HG02623 (cell line): ENCODE data around the gene KIF23.
A peak's percentile ranks its signal among the peaks of the same experiment; 100 is the strongest.

Source experiments
- ATAC-seq: cut with Tn5 transposase; IDR thresholded peaks from one replicate; pipeline ENCODE4 v1.9.1; 2021; ENCODE audit warnings: moderate library complexity; ENCODE audit not compliant: unreplicated experiment

Gene KIF23

DNA sequence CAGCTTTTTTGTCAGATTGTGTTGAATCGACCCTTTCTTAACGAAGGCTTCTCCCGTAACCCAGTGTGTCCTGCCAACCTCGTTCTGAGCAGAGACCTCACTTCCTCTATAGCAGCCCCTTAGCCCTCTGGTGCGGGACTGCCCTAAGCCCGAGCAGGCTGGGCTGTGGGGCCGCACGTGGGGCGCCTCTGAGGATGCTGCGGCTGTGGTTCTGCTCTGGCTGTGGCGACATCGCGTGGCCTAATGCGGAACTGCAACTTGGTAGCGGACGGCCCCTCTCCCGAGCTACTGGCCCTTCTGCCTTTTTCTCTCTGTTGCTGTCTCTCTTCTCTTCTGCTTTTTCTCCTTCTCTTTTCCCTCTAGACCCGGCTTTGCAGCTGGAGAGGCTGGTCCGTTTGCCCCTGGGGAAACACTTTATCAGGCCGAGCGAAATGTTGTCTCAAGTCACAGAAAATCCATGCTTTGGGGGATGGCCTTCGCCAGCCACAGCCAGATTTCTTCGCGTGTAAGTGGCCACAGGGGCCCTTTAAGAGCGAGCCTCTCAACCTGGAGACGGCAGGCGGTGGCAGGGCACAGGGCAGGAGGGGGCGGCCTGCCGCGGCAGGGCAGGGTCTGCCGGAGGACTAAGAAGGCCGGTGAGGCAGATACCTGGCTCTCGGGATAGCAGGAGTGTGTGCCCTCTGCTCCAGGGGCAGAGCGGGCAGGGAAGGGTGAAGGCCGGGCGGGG lies 19.4 kb upstream of the KIF23 start:
- no peak for ATAC-seq

DNA sequence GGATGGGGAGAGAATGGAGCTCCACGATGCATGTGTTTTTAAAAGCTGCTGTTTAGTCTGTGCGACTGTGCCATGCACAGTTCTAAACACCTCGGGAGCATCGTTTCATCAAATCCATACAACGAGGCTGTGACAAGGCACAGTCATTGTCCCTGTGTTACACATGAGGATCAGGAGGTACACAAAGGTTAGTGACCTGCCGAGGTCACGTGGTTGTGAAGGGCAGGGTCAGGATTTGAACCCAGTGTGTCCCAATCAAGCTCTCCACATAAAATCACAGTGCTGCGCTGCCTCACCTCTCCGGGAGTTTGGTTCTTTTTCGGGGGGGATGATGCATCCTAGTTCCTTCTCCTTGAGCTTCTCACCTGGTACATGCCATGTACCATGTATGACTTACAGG lies 18.7 kb upstream of the KIF23 start:
- ATAC-seq: no peak

DNA sequence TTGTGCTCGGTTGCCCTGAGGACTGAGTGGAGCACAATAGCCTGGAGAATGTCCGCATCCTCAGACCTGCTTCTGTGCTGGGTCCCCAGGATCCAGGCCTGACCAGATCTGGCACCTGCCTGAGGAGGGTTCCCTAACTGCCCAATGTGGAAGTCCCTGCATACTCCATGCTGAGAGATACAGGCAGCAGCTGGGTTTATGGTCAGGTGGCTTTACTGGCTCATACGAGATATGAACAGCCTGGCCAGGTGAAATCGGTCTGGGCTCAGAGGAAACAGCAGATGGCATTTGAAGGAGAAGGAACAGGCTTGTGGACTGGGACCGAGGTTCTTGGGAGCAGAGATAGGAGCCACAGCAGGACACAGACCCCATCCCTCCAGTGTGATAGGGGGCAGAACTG lies 18.2 kb upstream of the KIF23 start:
- ATAC-seq: no peak

DNA sequence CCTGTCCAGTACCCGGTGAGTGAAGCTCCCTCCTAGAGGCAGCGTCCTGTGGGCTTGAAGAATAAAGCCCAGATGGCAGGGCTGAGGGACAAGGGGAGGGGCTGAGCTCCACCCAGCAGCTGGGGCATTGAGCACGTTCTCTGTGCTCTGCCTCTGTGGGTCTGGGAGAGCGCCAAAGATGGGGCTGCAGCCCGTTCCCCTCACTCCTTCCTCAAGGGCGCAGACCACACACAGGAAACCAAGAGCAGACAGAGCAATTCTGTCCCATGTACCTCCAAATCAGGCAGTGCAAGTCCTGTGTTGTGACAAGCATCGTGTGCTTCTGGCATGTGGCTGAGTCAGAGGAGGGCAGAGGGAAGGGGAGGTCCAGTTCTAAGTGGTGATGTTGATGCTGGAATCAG lies 15.7 kb upstream of the KIF23 start:
- no peak for ATAC-seq

DNA sequence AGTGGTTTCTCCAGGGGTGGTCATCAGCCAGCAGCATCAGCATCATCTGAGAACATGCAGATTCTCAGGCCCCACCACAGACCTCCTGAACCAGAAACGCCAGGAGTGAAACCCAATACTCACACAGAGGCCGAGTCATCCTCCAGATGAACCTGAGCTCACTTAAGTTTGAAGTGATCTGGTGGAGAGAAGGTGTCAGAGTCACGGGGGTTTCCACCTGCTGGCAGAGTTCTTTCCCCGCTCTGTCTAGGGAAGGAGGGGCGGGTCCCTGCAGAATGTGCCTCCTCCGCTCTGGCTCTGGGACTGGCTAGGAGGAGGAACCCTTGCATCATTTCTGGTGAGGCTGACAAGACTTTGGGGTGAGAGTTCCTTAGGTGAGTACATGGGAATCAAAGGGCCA lies 13.3 kb upstream of the KIF23 start:
- ATAC-seq: no peak

DNA sequence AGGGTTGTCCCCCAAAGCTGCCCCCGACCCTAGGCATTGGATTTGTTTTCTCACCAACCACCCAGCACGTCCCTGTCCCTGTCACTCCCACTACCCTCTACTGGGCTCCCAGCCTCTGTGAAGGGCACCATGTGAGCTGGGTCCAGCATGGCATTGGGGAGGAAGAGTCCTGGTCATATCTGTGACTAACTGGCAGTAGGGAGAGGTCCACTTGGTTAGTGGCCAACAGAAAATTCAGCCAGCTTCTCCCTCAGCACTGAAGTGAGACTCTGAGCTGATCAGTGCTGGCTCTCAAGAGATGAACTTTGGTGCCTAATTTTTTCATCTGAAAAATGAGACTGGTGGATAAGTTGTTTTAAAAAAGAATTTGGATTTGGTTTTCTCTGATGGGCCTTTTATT lies 11.3 kb upstream of the KIF23 start:
- no peak for ATAC-seq

DNA sequence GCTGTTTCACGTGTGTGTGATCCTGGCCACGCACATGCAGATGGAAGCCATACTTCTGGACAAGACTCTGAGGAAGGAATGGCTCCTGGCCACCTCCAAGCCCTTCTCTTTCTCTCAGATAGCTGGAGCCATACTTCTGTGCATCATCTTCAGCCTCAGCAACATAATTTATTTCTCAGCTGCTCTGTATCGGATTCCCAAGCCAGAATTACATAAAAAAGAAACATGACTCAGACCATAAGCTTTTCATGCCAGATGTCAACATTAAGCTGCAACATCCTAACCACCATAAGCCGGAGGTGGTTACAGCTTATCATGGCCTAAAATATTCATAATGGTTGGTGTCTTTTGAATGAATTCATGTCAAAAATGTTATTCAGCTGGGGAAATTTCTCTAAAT lies 10.6 kb upstream of the KIF23 start:
- ATAC-seq: no peak

DNA sequence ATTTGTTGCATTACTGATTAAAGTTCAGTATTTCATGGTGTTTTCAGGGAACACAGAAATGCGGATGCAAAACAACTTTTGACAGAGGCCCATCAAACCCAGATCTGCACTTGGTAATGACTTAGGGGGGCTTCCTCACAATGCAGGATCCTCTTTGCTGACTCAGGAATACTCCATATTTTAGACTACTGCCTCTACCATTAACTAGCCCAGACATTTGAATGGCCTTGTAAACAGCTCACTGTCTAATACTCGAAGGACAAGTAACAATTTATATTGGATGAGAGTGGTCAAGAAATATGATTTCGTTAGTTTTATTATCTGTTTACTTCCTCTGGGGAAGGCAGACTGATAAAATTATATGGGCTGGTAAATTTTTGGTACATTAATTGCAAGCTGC lies 9.0 kb upstream of the KIF23 start:
- ATAC-seq: no peak

DNA sequence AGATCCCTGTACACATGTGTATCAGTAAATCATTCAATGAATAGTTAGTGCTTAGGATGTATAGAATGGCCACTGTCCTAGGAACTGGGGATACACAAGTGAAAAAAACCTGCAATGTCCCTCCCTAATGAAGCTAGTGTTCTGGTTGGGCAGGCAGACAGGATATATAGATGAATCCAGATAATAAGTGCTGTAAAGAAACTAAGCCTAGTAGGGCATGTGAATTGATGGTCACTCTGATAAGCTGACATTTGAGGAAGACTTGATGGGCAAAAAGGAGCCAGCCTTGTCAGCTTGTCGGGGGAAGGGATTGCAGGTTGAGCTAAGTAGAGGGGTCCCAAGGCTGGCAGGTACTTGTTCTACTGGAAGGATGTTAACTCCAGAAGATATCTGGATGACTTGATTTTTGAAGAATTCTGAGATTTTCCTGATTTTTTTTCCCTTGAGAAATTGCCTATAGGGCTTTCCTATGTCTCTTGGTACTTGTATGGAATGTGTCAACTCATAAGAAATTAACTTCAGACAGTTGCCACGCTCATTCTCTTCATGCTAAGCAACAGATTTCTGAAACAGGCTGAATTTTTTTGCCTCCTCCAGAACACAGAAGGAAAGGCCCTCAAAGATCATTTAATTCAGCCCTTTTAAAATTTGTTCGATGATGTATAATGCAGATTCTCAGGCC lies 6.3 kb upstream of the KIF23 start:
- ATAC-seq: no peak

DNA sequence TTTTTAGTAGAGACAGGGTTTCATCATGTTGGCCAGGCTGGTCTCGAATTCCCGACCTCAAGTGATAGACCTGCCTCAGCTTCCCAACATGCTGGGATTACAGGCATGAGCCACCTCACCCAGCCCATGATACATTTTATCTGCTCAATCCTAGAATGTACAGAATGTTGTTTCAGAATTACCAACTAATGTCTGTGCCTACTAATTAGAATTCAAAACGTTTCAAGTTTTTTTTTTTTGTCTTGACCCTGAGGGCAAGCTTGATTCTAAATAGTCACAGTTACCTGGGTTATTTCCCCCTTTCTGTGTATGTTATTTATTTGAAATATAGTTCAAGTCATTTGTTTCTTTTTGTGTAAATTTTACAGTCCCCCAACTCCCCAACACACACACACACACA lies 5.3 kb upstream of the KIF23 start:
- no peak for ATAC-seq

DNA sequence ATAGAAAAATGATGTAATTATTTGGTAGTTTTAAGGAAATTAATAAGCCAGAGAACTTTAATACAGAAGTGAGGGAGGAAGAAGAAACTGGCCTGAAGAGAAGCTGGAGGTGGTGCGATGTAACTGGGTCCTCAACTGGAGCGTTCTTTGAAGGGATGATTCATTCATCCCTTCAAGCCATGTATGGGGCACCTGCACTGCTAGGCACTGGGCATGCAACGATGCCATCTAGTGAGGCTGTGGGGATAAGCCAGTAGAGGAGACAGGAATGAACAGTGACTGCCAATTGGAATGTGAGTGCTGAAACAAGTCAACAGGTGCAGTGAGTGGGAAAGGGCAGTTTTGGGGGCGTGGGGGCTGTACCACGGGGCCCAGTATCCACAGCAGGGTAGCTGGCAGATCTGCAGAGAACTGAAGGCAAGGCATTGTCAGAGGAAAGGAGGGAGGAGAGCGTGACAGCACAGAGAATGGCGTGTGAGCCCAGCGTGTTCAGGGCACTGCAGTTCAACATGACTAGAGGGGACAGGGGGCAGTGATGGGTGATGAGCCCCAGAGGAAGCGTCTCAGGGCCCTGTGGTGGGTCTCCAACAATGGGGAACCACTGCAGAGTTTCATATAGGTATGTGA lies 3.8 kb upstream of the KIF23 start:
- ATAC-seq: no peak

DNA sequence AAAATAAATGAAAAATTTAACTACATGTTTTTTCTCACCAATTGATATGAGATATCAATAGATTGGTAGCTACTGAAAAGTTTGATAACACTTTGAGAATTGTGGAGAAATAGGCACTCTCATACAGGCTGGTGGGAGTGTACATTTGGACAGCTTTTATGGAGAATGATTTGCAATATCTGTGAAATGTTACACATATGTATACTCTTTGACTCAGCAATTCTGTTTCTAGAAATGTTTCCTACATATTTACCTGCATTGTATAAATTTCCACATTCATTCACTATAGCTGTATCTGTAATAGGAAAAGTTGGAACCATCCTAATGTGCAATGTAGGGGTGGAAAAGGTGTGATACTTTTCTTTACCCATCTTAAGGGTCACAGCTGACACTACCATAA lies 1.9 kb upstream of the KIF23 start:
- no peak for ATAC-seq

DNA sequence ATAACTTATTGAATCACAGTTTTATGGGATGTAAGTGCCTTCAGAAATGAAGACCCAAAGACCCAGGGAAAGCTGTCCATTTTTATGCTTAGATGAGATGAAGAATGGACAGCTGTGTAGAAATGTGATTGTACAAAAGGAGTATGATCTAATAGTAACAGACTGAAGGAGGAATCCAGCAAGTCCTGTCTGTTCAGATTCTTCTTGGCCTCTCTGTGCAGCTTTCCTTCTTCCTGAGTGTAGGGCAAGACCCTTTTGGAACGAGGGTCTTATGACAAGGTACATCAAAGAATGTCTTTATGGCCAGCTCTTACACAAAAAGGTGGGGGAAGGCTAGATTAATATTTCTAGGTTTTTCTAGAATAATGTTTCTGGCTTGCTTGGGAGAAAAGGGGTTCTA lies 1.4 kb upstream of the KIF23 start:
- no peak for ATAC-seq

DNA sequence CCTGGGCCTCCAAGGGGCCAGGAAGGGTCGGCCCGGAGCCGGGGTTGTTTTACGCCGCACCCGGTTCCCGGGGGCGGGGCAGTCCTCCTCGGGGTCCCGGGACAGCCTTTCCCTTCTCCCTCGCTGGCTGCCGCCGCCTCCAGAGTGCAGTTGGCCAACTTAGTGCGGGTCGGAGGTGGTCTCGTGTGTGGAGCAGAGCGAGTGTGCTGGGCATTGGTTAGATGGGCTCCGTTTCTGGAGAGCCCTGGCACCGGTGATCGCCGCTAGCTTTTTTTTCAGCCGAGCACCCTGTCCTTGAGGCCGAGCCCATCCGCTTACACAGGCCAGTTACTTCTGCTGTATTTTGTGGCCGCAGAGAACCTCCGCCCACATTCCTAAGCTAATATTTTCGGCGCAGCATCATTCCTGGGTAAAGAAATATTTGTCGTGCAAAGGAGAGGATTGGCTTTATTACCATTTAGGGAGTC lies 585 bp downstream of the KIF23 start:
- peak; percentile 23 for ATAC-seq

DNA sequence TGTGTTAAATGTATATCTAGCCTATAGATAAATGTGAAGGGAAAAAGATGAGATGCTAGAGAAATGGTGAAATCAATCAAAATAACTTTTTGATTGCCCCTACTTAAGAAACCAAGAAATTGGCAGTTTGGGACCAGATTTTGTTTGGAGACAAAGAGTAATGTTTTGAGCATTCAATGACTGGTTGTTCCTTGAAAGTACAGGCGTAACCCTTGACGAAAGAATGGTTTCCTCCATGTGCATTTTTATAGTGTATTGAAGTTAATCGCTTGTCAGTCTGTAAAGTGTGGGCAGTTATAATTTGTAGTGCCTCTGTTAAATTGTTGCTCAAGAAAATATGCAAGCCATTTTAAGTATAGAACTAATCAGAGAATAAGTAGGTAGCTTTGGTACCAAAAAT lies 1.2 kb downstream of the KIF23 start:
- ATAC-seq: no peak

DNA sequence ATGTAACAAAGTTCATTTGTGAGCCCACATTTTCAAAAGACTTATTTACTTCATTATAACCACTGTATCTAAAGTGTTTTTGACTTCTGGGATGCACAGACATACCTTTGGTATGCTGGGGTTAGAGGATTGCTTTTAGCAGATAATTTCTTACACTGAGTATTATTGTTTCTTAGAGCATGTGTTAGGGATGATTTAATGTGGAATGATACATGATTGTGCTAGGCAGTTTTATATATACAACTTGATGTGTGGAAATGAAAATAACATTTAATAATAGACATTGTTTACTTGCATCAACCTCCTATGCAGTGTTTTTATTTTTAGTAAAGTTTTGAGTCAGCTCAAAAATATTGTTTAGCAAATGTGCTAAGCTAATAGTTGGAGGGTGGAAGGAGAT lies 3.4 kb downstream of the KIF23 start:
- ATAC-seq: no peak

DNA sequence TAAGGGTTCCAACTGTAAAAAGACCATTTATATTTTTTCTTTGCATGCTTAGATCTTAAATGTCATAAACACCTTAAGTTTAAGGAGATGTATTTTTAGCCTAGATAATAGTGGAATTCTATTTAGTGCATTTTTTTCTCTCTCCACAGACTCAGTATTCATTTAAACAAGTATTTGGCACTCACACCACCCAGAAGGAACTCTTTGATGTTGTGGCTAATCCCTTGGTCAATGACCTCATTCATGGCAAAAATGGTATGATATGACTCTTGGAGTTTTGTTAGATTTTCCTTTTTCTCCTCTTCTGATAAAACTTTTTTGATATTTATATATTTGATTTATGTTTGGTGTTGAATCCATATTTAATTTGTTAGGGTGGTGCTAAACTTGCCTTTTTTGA lies 7.3 kb downstream of the KIF23 start:
- no peak for ATAC-seq

DNA sequence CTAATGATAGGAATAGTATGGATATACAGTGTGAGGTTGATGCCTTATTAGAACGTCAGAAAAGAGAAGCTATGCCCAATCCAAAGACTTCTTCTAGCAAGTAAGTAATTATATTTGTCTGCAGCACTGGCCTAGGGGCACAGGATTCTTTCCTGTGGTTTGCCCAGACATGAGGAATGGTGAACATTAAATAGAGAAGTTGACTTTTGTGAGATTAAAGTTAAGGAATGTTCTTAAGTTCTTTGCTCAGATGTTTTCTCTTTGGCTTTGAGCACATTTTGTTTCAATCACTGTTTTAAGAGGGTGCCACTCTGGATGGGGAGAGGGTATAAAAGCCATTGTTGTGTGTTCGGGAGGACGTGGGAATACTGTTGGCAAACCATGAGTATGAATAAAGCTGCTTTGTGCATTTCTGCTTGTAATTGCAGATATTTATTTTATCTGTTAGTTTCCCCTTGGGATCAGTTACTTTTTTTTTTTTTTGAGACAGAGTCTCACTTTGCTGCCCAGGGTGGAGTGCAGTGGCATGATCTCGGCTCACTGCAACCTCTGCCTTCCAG lies 8.3 kb downstream of the KIF23 start:
- ATAC-seq: no peak

DNA sequence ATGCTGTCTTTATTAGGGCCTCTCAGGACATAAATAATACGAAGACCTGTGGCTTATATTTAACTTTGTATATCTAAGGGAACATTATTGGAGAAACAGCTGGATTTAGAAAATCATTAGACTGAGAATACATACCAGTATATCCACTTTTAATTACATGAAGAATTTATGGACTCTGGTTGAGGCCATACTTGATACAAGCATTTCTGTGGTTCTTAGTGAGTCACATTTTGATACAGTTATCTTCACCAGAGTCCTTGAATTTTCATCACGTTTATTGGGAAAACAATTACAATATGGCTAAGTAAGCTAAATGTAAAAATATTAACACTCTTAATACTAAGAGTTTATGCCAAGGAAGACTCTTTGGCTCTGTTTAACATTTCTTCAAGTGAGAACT lies 9.9 kb downstream of the KIF23 start:
- ATAC-seq: no peak

DNA sequence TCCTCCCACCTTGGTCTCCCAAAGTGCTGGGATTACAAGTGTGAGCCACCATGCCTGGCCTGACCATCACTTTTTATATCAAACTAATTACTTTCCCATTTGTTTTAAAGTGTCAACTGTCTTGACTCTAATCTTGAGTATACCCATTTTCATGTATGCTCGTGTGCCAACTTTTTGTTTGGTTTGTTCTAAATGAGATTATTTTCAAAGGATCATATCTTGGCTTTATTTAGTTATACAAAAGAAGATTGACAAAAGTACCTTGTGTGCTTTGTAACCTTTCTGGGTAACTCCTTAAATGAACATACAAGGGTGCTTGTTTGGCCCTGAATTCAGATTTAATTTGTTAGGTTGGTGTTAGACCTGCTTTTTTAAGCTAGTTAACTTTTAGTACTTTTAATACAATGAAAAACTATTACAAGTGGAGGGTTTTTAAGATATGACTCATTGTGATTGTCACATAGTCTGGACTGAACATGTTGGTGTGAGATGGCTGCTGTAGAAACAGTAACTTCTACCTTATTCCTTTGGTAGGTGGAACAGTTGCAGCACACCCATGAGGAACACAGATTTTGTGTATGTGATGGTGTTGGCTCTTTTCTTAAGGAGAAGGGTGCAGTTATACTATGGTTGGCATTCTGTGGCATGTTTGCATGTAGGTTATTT lies 10.7 kb downstream of the KIF23 start:
- ATAC-seq: no peak

DNA sequence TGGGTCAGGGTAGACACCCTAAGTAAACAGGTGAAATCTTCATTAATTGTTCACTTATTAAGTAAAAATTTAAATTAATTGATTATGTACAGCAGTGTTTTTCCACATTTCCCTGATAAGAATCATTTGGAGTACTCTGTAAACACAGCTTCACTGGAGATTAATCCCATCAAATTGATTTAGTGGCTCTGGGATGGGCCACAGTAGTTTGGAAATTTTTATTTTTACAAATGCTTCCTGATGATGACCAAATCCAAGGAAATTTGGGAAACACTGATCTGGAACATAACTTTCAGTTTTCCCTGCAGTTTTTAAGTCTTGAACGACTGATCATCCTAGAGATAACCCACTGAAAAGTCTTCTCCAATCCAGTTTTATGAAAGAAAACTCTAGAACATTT lies 19.7 kb downstream of the KIF23 start:
- no peak for ATAC-seq

DNA sequence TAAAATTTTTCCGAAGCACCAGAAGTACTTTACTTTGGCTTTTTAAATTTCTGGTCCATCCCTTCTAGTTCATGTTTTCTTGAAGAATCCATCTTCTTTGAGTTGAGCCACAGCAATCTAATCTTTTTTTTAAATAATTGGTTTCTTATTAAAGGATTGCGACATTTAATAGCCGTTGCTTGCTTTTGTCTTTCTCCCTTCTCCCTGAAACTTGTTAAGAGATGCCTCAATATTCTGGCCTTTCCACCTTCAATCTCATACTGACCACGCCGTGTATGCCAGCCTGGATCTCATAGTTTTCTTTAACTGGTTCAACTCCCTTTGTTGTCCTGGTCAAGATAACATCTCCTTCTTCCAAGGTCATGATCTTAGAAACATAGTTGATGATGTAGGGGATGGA lies 20.1 kb downstream of the KIF23 start:
- no peak for ATAC-seq
